Measurements from ENCODE around the gene RHEB. TPM values are rescaled to one million over a fixed set of nuclear protein-coding genes. Genes with fewer than 3 reads are reported as not detected.

RHEB gene
- total and polyA plus RNA-seq, 2 donors (not counting 3 experiments of a cell fraction or from before 2014, with no cell fraction given), result 59.4 to 108 TPM

DNA sequence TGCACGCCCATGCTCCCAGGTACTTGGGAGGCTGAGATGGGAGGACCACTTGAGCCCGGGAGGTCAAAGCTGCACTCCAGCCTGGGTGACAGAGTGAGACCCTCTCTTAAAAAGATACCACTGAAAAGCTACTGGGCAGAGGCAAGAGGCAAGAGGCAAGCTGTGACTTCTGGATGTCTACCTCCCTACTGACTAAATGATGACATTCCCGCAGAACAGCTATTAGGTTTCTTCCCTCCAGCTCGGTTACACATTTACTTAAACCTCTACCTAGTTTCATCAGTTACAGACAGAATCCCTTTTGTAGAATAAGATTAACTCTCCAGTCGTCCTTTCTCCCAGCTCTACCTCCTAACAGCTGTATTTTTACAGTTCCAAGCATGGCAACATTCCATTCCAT, 21.2 kb downstream of the RHEB start:
- BruUV-seq (replicated peaks), result no TSS peak
- Histone ChIP-seq H4K20me1 (replicated peaks; ENCODE audit: control insufficient read depth, extremely low read depth, insufficient read depth, low read length) (peaks cover 16% of the 10 kb centered on the region), H3K9me3 (replicated peaks; ENCODE audit: control insufficient read depth, insufficient read depth, low read length) (no peaks in the 10 kb centered on the region), H3K79me2 (ENCODE audit: control insufficient read depth, insufficient read depth, low read length) (peaks cover 99% of the 10 kb centered on the region), H3K4me1 (ENCODE audit: control insufficient read depth, extremely low read depth, insufficient read depth, low read length) (peaks cover 2% of the 10 kb centered on the region), H3K4me3 (replicated peaks in 1 of 3; ENCODE audit: insufficient read depth in 1 of 3, low read depth in 1 of 3, low read length in 3 of 3) (no peak overlapping the region), H3K36me3 (ENCODE audit: control insufficient read depth in 2 of 2, extremely low read depth in 1 of 2, insufficient read depth in 2 of 2, low read length in 2 of 2) (no peaks in the 10 kb centered on the region), H3K9me1 (replicated peaks; ENCODE audit: control insufficient read depth, extremely low read depth, insufficient read depth, low read length) (no peaks in the 10 kb centered on the region), H3K4me2 (ENCODE audit: insufficient read depth, low read length) (no peak overlapping the region), H3K27me3 (ENCODE audit: control insufficient read depth in 2 of 2, insufficient read depth in 2 of 2, low read length in 2 of 2) (no peaks in the 10 kb centered on the region), H2AFZ (ENCODE audit: low read depth, low read length) (no peak overlapping the region), H3K27ac (ENCODE audit: insufficient read depth, low read depth, low read length) (no peak overlapping the region), H3K9ac (replicated peaks; ENCODE audit: extremely low read depth, insufficient read depth, low read length) (no peak overlapping the region)
- intact Hi-C loops (cut with micrococcal nuclease) (no loop called here), dilution Hi-C loops (cut with MboI; ENCODE audit: extremely low pct_ligation_motif_present, low sequenced_read_pairs) (no loop called here)
- no peak for FAIRE-seq
- CTCF ChIA-PET, result interaction anchor here (1.0 to 1.4 kb wide), 4 partner anchors 8 to 65 kb away, joined by 3 to 4 read pairs (median 3); no protein-coding TSS in a partner anchor
- DNase-seq (ENCODE audit: low read depth, low spot score), result no peak
- TF ChIP-seq, protein P1, sequence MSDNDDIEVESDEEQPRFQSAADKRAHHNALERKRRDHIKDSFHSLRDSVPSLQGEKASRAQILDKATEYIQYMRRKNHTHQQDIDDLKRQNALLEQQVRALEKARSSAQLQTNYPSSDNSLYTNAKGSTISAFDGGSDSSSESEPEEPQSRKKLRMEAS (IDR thresholded peaks at IDR 0.05; ENCODE audit: insufficient read depth, insufficient read length), result no peak
- TF ChIP-seq, protein P2, sequence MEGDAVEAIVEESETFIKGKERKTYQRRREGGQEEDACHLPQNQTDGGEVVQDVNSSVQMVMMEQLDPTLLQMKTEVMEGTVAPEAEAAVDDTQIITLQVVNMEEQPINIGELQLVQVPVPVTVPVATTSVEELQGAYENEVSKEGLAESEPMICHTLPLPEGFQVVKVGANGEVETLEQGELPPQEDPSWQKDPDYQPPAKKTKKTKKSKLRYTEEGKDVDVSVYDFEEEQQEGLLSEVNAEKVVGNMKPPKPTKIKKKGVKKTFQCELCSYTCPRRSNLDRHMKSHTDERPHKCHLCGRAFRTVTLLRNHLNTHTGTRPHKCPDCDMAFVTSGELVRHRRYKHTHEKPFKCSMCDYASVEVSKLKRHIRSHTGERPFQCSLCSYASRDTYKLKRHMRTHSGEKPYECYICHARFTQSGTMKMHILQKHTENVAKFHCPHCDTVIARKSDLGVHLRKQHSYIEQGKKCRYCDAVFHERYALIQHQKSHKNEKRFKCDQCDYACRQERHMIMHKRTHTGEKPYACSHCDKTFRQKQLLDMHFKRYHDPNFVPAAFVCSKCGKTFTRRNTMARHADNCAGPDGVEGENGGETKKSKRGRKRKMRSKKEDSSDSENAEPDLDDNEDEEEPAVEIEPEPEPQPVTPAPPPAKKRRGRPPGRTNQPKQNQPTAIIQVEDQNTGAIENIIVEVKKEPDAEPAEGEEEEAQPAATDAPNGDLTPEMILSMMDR (IDR thresholded peaks at IDR 0.05; ENCODE audit: extremely low read depth in 1 of 2, insufficient read depth in 1 of 2, low read depth in 1 of 2, low read length in 2 of 2), result no peak
- TF ChIP-seq POLR2AphosphoS5 (IDR thresholded peaks at IDR 0.05; ENCODE audit: insufficient read depth, low read depth, low read length), result no peak
- no peak for TF ChIP-seq JUN (IDR thresholded peaks at IDR 0.05; ENCODE audit: borderline replicate concordance, insufficient read depth, insufficient read length, low read depth)
- no peak for TF ChIP-seq FOS (IDR thresholded peaks at IDR 0.05; ENCODE audit: borderline replicate concordance, insufficient read depth, low read length)
- TF ChIP-seq MYC (IDR thresholded peaks at IDR 0.05; ENCODE audit: low read depth, low read length), result no peak
- TF ChIP-seq GATA2 (IDR thresholded peaks at IDR 0.05; ENCODE audit: insufficient read depth, insufficient read length, low read depth, low read length), result no peak
- no peak for TF ChIP-seq POLR2A (IDR thresholded peaks at IDR 0.05; ENCODE audit: low read depth, low read length)
- TF ChIP-seq EZH2 (IDR thresholded peaks at IDR 0.05; ENCODE audit: borderline replicate concordance, low read depth, low read length, severe bottlenecking), result no peak
- POLR2A ChIA-PET, result no interaction called here

All from endothelial cell of umbilical vein (primary cell).